Liver (tissue), 9 donors: ENCODE results near the gene AGO1. TPM values are rescaled to one million over a fixed set of nuclear protein-coding genes. Genes with fewer than 3 reads are reported as not detected.

Experiments
- DNase-seq: peaks from one replicate; pipeline ENCODE4 v3.0.0-alpha.2; 2017; ENCODE audit warnings: low spot score
- H3K27ac ChIP-seq, 2 donors: one replicate each; pipeline ENCODE4 v1.7.0; 2013; ENCODE audit warnings: inconsistent platforms in 2 of 2, low read length in 2 of 2, control low read depth in 1 of 2, low read depth in 1 of 2, mild to moderate bottlenecking in 1 of 2
- H3K27me3 ChIP-seq, 4 donors: one replicate each; pipeline versions ENCODE4 v1.6.1 to v1.7.0; 2013; ENCODE audit warnings: low read length in 3 of 4, inconsistent platforms in 1 of 4, mild to moderate bottlenecking in 1 of 4, moderate library complexity in 1 of 4; ENCODE audit not compliant: control insufficient read depth in 4 of 4, insufficient read depth in 4 of 4
- H3K36me3 ChIP-seq, 4 donors: one replicate each; pipeline versions ENCODE4 v1.6.1 to v1.7.0; 2013; ENCODE audit warnings: low read length in 3 of 4, mild to moderate bottlenecking in 3 of 4, low read depth in 1 of 4, moderate library complexity in 1 of 4; ENCODE audit not compliant: control insufficient read depth in 4 of 4, insufficient read depth in 3 of 4
- H3K4me1 ChIP-seq, 4 donors: one replicate each; pipeline versions ENCODE4 v1.6.1 to v1.7.0; 2013; ENCODE audit warnings: low read length in 3 of 4, mild to moderate bottlenecking in 3 of 4, moderate library complexity in 1 of 4; ENCODE audit not compliant: control insufficient read depth in 4 of 4, insufficient read depth in 4 of 4
- H3K4me3 ChIP-seq, 3 donors: one replicate each; pipeline versions ENCODE4 v1.6.1 to v1.7.0; 2013; ENCODE audit warnings: low read length in 3 of 3, control low read depth in 1 of 3, low read depth in 1 of 3, mild to moderate bottlenecking in 1 of 3
- H3K9ac ChIP-seq, 2 donors: one replicate each; pipeline ENCODE4 v1.7.0; 2013; ENCODE audit warnings: low read length in 2 of 2, mild to moderate bottlenecking in 2 of 2, moderate library complexity in 2 of 2, control low read depth in 1 of 2, low read depth in 1 of 2
- H3K9me3 ChIP-seq, 4 donors: one replicate each; pipeline versions ENCODE4 v1.6.1 to v1.7.0; 2013; ENCODE audit warnings: low read length in 3 of 4; ENCODE audit not compliant: control insufficient read depth in 4 of 4
- ATF3 ChIP-seq: IDR thresholded peaks from 2 replicates; pipeline ENCODE4 v1.6.1; 2016; ENCODE audit warnings: antibody characterized with exemption
- EGR1 ChIP-seq, 2 donors: IDR thresholded peaks; 2 replicates each; pipeline ENCODE4 v1.6.1; 2016 to 2018; ENCODE audit warnings: antibody characterized with exemption in 2 of 2, low read depth in 2 of 2
- FOXA1 ChIP-seq: IDR thresholded peaks from 2 replicates; pipeline ENCODE4 v1.6.1; 2016; ENCODE audit warnings: antibody characterized with exemption
- FOXA2 ChIP-seq: IDR thresholded peaks from 2 replicates; pipeline ENCODE4 v1.6.1; 2016; ENCODE audit warnings: antibody characterized with exemption
- GABPA ChIP-seq, 2 donors: IDR thresholded peaks in 1 of 2; conservative IDR thresholded peaks in 1 of 2; 2 replicates each; pipeline ENCODE4 v1.6.1; 2016; ENCODE audit warnings: antibody characterized with exemption in 2 of 2, mild to moderate bottlenecking in 1 of 2, moderate library complexity in 1 of 2
- HNF4A ChIP-seq, 2 donors: conservative IDR thresholded peaks; 2 replicates each; pipeline ENCODE4 v1.6.1; 2016; ENCODE audit warnings: antibody characterized with exemption in 2 of 2, mild to moderate bottlenecking in 2 of 2
- HNF4G ChIP-seq: IDR thresholded peaks from 2 replicates; pipeline ENCODE4 v1.6.1; 2016; ENCODE audit warnings: antibody characterized with exemption
- JUND ChIP-seq, 2 donors: IDR thresholded peaks; 2 replicates each; pipeline ENCODE4 v1.6.1; 2016; ENCODE audit warnings: antibody characterized with exemption in 2 of 2
- MAX ChIP-seq: IDR thresholded peaks from 2 replicates; pipeline ENCODE4 v1.6.1; 2016; ENCODE audit warnings: antibody characterized with exemption
- NR2F2 ChIP-seq: IDR thresholded peaks from 2 replicates; pipeline ENCODE4 v1.6.1; 2016; ENCODE audit warnings: antibody characterized with exemption
- RAD21 ChIP-seq, 2 donors: IDR thresholded peaks; 2 replicates each; pipeline ENCODE4 v1.6.1; 2016; ENCODE audit warnings: antibody characterized with exemption in 2 of 2, mild to moderate bottlenecking in 2 of 2
- REST ChIP-seq: IDR thresholded peaks from 2 replicates; pipeline ENCODE4 v1.6.1; 2016; ENCODE audit warnings: antibody characterized with exemption, mild to moderate bottlenecking
- RXRA ChIP-seq, 2 donors: IDR thresholded peaks; 2 replicates each; pipeline ENCODE4 v1.6.1; 2017 to 2018; ENCODE audit warnings: antibody characterized with exemption in 2 of 2, mild to moderate bottlenecking in 1 of 2
- SP1 ChIP-seq: IDR thresholded peaks from 2 replicates; pipeline ENCODE4 v1.6.1; 2018; ENCODE audit warnings: antibody characterized with exemption, mild to moderate bottlenecking
- TAF1 ChIP-seq: conservative IDR thresholded peaks from 2 replicates; pipeline ENCODE4 v1.6.1; 2016; ENCODE audit warnings: antibody characterized with exemption, mild to moderate bottlenecking
- YY1 ChIP-seq: IDR thresholded peaks from 2 replicates; pipeline ENCODE4 v1.6.1; 2016; ENCODE audit warnings: antibody characterized with exemption, mild to moderate bottlenecking
- WGBS: extraction: QIAGEN DNeasy Blood & Tissue Kit; methylation state at CpG from one replicate; pipeline ENCODE4 v1.1.7; 2013; 5-methylcytosine and 5-hydroxymethylcytosine counted together
- polyA plus RNA-seq, 2 donors: library from polyadenylated mRNA; stranded (reverse) in 1 of 2; unstranded in 1 of 2; fragments of 200-250 nt in 1 of 2; fragments of >200 nt in 1 of 2; fragmentation: Nextera tagmentation in 1 of 2; extraction: Ambion mirVana in 1 of 2; gene quantifications; one replicate each; pipeline versions ENCODE4 v1.2.1 to v1.2.3, GENCODE V29; 2013 to 2015
- total RNA-seq, 2 donors: library from RNA; depleted of rRNA; stranded (reverse); fragments of >200 nt; gene quantifications; one replicate each; pipeline ENCODE4 v1.2.3, GENCODE V29; 2014
- TF ChIP-seq, protein P1 (sequence below): fragments of 150-350 bp; IDR thresholded peaks from 2 replicates; pipeline ENCODE4 v1.5.1; 2017; ENCODE audit warnings: improper control_type of control experiment, low read depth, low read length; ENCODE audit not compliant: missing input control
- TF ChIP-seq, protein P2 (sequence below): IDR thresholded peaks from 2 replicates; pipeline ENCODE4 v1.6.1; 2016; ENCODE audit warnings: antibody characterized with exemption
- donor health status: healthy.
- donor health status: healthy.
- donor health status: healthy.
- donor health status: healthy.
- donor health status: healthy.

AGO1 gene
- total and polyA plus RNA-seq, 4 donors = 1.5 to 11.3 (median 4.9) TPM

GRCh38 chr1:35925741-35926140 is 42.7 kb downstream of the AGO1 start:
- Histone ChIP-seq H3K36me3 (peaks cover 0 to 3% (median 0%) of the 10 kb centered on the region in 4 donors), H3K9me3 (no peaks in the 10 kb centered on the region), H3K9ac (no peak overlapping the region), H3K27me3 (no peaks in the 10 kb centered on the region), H3K4me3 (no peak overlapping the region), H3K4me1 (peaks cover 0 to 14% (median 1%) of the 10 kb centered on the region in 4 donors), H3K27ac (no peak overlapping the region)
- 43% methylated on average over 4 of the region's 4 CpGs for WGBS
- TF ChIP-seq RAD21 (IDR thresholded peaks at IDR 0.05) (no peak), FOXA1 (no peak), HNF4A (conservative IDR thresholded peaks at IDR 0.05) (no peak), JUND (IDR thresholded peaks at IDR 0.05) (no peak), YY1 (no peak), REST (no peak), SP1 (no peak), HNF4G (no peak), GABPA (IDR thresholded peaks at IDR 0.05 in 1 of 2, conservative IDR thresholded peaks at IDR 0.05 in 1 of 2) (no peak), TAF1 (no peak), NR2F2 (no peak), MAX (no peak), ATF3 (no peak), EGR1 (IDR thresholded peaks at IDR 0.05; ENCODE audit: low read depth in 2 of 2) (no peak), RXRA (IDR thresholded peaks at IDR 0.05) (no peak), FOXA2 (no peak)
- TF ChIP-seq, protein P1, sequence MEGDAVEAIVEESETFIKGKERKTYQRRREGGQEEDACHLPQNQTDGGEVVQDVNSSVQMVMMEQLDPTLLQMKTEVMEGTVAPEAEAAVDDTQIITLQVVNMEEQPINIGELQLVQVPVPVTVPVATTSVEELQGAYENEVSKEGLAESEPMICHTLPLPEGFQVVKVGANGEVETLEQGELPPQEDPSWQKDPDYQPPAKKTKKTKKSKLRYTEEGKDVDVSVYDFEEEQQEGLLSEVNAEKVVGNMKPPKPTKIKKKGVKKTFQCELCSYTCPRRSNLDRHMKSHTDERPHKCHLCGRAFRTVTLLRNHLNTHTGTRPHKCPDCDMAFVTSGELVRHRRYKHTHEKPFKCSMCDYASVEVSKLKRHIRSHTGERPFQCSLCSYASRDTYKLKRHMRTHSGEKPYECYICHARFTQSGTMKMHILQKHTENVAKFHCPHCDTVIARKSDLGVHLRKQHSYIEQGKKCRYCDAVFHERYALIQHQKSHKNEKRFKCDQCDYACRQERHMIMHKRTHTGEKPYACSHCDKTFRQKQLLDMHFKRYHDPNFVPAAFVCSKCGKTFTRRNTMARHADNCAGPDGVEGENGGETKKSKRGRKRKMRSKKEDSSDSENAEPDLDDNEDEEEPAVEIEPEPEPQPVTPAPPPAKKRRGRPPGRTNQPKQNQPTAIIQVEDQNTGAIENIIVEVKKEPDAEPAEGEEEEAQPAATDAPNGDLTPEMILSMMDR = no peak
- TF ChIP-seq, protein P2, sequence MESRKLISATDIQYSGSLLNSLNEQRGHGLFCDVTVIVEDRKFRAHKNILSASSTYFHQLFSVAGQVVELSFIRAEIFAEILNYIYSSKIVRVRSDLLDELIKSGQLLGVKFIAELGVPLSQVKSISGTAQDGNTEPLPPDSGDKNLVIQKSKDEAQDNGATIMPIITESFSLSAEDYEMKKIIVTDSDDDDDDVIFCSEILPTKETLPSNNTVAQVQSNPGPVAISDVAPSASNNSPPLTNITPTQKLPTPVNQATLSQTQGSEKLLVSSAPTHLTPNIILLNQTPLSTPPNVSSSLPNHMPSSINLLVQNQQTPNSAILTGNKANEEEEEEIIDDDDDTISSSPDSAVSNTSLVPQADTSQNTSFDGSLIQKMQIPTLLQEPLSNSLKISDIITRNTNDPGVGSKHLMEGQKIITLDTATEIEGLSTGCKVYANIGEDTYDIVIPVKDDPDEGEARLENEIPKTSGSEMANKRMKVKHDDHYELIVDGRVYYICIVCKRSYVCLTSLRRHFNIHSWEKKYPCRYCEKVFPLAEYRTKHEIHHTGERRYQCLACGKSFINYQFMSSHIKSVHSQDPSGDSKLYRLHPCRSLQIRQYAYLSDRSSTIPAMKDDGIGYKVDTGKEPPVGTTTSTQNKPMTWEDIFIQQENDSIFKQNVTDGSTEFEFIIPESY = no peak
- DNase-seq = no peak
